ENCODE data around the gene FBLL1. TPM values are rescaled to one million over a fixed set of nuclear protein-coding genes. Genes with fewer than 3 reads are reported as not detected.

The FBLL1 gene
- total and polyA plus RNA-seq, 2 of the 4 experiments (the other 2 are of a cell fraction): 0.18 to 0.29 TPM

DNA sequence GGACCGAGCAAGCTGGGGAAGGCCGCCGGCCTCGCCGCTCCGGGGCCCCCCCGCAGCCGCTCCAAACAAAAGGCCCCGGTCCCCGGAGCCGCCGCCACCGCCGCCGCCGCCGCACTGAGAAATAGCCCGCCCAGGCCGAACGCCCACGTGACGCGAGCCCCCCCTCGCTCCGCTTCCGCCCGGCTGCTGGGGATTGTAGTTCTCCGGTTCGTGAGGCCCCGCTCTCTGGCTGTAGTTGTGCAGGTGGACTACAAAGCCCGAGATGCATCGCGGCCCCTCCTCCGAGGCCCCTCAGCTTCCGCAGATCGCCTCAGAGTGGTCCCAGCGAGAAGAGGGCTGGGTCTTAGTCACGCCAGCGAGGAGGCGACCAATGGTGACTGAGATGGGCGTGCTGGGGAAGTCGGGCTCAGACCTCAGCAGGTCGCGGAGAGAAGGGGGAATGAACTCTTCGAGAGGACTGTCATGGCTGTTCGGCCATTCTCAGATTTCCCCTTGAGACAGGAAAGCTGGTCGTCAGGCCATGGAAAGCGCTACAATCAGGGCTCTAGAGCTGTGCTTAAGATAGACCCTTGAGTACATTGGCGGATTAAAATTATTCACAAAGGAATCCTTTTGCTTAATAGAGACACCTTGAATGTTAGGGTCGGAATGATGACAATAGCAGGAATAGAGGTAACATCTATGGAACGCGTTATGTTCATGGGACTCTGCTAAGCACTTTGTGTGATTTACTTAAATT is 50.6 kb downstream of the FBLL1 start:
- Histone ChIP-seq H3K23ac (ENCODE audit: low read depth, low read length) (peak overlapping the region; percentile 86), H3K14ac (replicated peaks; ENCODE audit: low read depth, low read length) (peak overlapping the region; percentile 92), H2AFZ (replicated peaks; ENCODE audit: low read length, poor library complexity) (peak overlapping the region; percentile 91), H2AK9ac (replicated peaks; ENCODE audit: low read depth, low read length, poor library complexity) (peak overlapping the region; percentile 43), H3K4me3 (ENCODE audit: insufficient read depth, low read depth, low read length) (peak overlapping the region; percentile 97), H2BK5ac (ENCODE audit: low read depth, low read length, poor library complexity, severe bottlenecking) (peak overlapping the region; percentile 88), H4K5ac (ENCODE audit: low read depth, low read length) (peak overlapping the region; percentile 93), H2BK120ac (ENCODE audit: low read depth, low read length) (peak overlapping the region; percentile 71), H3K4ac (ENCODE audit: low read depth, low read length) (peak overlapping the region; percentile 90), H2BK15ac (ENCODE audit: low read depth, low read length) (peak overlapping the region; percentile 55; the same call in 1 of the 3 replicates), H2AK5ac (ENCODE audit: low read depth, low read length) (no peak overlapping the region), H3K27me3 (ENCODE audit: control insufficient read depth, insufficient read depth, low read length) (no peaks in the 10 kb centered on the region), H3K79me1 (ENCODE audit: low read depth in 1 of 2, low read length in 2 of 2) (peaks cover 0 to 14% of the 10 kb centered on the region in 2 experiments; a peak in 1 of 4 replicates), H4K91ac (ENCODE audit: insufficient read depth, low read depth, low read length) (peak overlapping the region; percentile 82), H4K8ac (ENCODE audit: low read depth in 2 of 2, low read length in 2 of 2) (peak overlapping the region; percentile 79 to 93), H3K36me3 (ENCODE audit: control insufficient read depth, insufficient read depth, low read length) (no peaks in the 10 kb centered on the region), H3K4me1 (ENCODE audit: control insufficient read depth, insufficient read depth, low read length) (no peaks in the 10 kb centered on the region), H2BK20ac (ENCODE audit: low read depth, low read length) (peak overlapping the region; percentile 55; the same call in 1 of the 2 replicates), H3K9me1 (ENCODE audit: insufficient read depth, low read length) (no peaks in the 10 kb centered on the region), H3K4me2 (ENCODE audit: low read depth, low read length) (peak overlapping the region; percentile 92), H3K9ac (ENCODE audit: low read depth, low read length) (peak overlapping the region; percentile 82), H3K27ac (ENCODE audit: insufficient read depth, low read length) (peak overlapping the region; percentile 84), H3K9me3 (ENCODE audit: control insufficient read depth, insufficient read depth, low read length) (no peaks in the 10 kb centered on the region), H3K56ac (ENCODE audit: extremely low read depth, insufficient read depth, low read length) (peak overlapping the region; percentile 88), H3K18ac (ENCODE audit: low read depth, low read length) (peak overlapping the region; percentile 87), H4K20me1 (ENCODE audit: insufficient read depth, low read length) (peaks cover 32% of the 10 kb centered on the region)
- WGBS, 2 experiments (ENCODE audit: extremely low coverage in 2 of 2, insufficient read length in 1 of 2): 0% methylated on average over 25 of the region's 52 CpGs; no CpG with 5 or more reads in 1 of the 2 experiments
- intact Hi-C loops (cut with micrococcal nuclease) (loop anchor here (1.0 to 10.0 kb wide), 2 partner anchors 310 to 1225 kb away; no protein-coding TSS in a partner anchor), in situ Hi-C loops (cut with MboI; ENCODE audit: low sequenced_read_pairs) (no loop called here), dilution Hi-C loops (cut with HindIII; ENCODE audit: low sequenced_read_pairs, unreplicated experiment) (no loop called here)
- CTCF ChIA-PET: no interaction called here
- DNase-seq (peak; percentile 99), ATAC-seq (ENCODE audit: low read depth) (peak; percentile 97)
- BruUV-seq (replicated peaks): no TSS peak
- POLR2A ChIA-PET (ENCODE audit: unreplicated experiment): interaction anchor here (0.6 kb wide), 1 partner anchor 738 kb away, joined by 3 read pairs; no protein-coding TSS in a partner anchor
- TF ChIP-seq RAD21 (IDR thresholded peaks at IDR 0.05; ENCODE audit: low read length) (no peak), RFX5 (IDR thresholded peaks at IDR 0.05; ENCODE audit: low read depth, low read length) (no peak), CEBPB (IDR thresholded peaks at IDR 0.05; ENCODE audit: low read depth, low read length) (no peak), USF2 (IDR thresholded peaks at IDR 0.05; ENCODE audit: low read depth, low read length) (peak; percentile 98), CTCF (conservative IDR thresholded peaks at IDR 0.05; ENCODE audit: low read depth, low read length) (no peak), BHLHE40 (IDR thresholded peaks at IDR 0.05; ENCODE audit: low read depth, low read length) (peak; percentile 57; the same call in 1 of the 2 replicates), CHD1 (IDR thresholded peaks at IDR 0.05; ENCODE audit: low read depth, low read length) (no peak), POLR2A (IDR thresholded peaks at IDR 0.05; ENCODE audit: low read depth, low read length) (peak; percentile 34), SMC3 (IDR thresholded peaks at IDR 0.05; ENCODE audit: low read depth, low read length) (no peak), NFE2L2 (IDR thresholded peaks at IDR 0.05; ENCODE audit: low read depth, low read length) (no peak), MAZ (IDR thresholded peaks at IDR 0.05; ENCODE audit: borderline replicate concordance, low read depth, low read length) (peak; percentile 92), FOS (IDR thresholded peaks at IDR 0.05; ENCODE audit: low read depth, low read length) (0 out of 2 replicates have a peak, but pooled peaks have one; percentile 12), MXI1 (IDR thresholded peaks at IDR 0.05; ENCODE audit: borderline replicate concordance, low read depth, low read length) (no peak; the same call in 1 of the 2 replicates)
- TF ChIP-seq, protein P1, sequence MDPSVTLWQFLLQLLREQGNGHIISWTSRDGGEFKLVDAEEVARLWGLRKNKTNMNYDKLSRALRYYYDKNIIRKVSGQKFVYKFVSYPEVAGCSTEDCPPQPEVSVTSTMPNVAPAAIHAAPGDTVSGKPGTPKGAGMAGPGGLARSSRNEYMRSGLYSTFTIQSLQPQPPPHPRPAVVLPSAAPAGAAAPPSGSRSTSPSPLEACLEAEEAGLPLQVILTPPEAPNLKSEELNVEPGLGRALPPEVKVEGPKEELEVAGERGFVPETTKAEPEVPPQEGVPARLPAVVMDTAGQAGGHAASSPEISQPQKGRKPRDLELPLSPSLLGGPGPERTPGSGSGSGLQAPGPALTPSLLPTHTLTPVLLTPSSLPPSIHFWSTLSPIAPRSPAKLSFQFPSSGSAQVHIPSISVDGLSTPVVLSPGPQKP (IDR thresholded peaks at IDR 0.05; ENCODE audit: borderline replicate concordance, low read depth, low read length): no peak
